Esophagus squamous epithelium (tissue), 4 donors: Measurements from ENCODE around the gene FRMD3.

Experiments
- POLR2A ChIP-seq, 4 donors: fragments of 450-650 bp; IDR thresholded peaks; one replicate each; pipeline ENCODE4 v1.6.1; 2017; ENCODE audit warnings: antibody characterized with exemption in 4 of 4, mild to moderate bottlenecking in 4 of 4, moderate library complexity in 3 of 4
- TF ChIP-seq, protein P1 (sequence below), 6 experiments: fragments of 450-650 bp in 4 of 6; fragments of 200-600 bp in 2 of 6; sonication (generic) in 2 of 6; IDR thresholded peaks; one replicate each; pipeline ENCODE4 v1.5.1; 2016 to 2019; ENCODE audit warnings: antibody characterized with exemption in 6 of 6, mild to moderate bottlenecking in 4 of 6, moderate library complexity in 4 of 6

DNA sequence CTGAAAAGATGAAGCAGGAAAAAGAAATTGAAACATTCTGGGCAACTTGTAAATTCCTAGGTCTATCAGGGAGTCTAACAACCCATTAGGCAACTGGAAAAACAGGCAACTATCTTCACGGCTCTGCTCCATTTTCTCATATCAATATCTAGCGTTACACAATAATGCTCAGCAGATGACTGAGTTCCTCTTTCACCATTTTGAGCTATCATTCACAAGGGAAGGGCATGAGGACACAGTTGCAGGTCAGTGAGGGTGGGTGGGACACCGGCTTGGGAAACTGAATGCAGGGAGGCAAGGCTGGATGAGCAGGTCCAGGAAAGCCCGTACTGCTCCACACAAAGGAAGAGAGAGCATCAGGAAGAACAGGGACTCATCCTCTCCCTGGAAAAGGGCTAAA lies 67.0 kb downstream of the FRMD3 start:
- TF ChIP-seq, protein P1, sequence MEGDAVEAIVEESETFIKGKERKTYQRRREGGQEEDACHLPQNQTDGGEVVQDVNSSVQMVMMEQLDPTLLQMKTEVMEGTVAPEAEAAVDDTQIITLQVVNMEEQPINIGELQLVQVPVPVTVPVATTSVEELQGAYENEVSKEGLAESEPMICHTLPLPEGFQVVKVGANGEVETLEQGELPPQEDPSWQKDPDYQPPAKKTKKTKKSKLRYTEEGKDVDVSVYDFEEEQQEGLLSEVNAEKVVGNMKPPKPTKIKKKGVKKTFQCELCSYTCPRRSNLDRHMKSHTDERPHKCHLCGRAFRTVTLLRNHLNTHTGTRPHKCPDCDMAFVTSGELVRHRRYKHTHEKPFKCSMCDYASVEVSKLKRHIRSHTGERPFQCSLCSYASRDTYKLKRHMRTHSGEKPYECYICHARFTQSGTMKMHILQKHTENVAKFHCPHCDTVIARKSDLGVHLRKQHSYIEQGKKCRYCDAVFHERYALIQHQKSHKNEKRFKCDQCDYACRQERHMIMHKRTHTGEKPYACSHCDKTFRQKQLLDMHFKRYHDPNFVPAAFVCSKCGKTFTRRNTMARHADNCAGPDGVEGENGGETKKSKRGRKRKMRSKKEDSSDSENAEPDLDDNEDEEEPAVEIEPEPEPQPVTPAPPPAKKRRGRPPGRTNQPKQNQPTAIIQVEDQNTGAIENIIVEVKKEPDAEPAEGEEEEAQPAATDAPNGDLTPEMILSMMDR (IDR thresholded peaks at IDR 0.05), result no peak
- TF ChIP-seq POLR2A (IDR thresholded peaks at IDR 0.05), result no peak
